Ectodermal cell (in vitro differentiated cells): ENCODE data around the gene SPINT1.

Experiments used
- H3K27ac ChIP-seq: 2 replicates; pipeline ENCODE4 v1.7.0; 2013; ENCODE audit warnings: mild to moderate bottlenecking, low read depth, low read length; ENCODE audit not compliant: insufficient read depth, poor library complexity, severe bottlenecking
- H3K27me3 ChIP-seq: 2 replicates; pipeline ENCODE4 v1.7.0; 2013; ENCODE audit warnings: mild to moderate bottlenecking, low read length; ENCODE audit not compliant: insufficient read depth, control insufficient read depth, poor library complexity, severe bottlenecking
- H3K36me3 ChIP-seq: one replicate; pipeline ENCODE4 v1.7.0; 2013; ENCODE audit warnings: low read length; ENCODE audit not compliant: control insufficient read depth, insufficient read depth
- H3K4me1 ChIP-seq: one replicate; pipeline ENCODE4 v1.7.0; 2013; ENCODE audit warnings: low read length; ENCODE audit not compliant: control insufficient read depth, insufficient read depth
- H3K4me3 ChIP-seq: 2 replicates; pipeline ENCODE4 v1.7.0; 2013; ENCODE audit warnings: low read depth, low read length, control low read depth; ENCODE audit not compliant: insufficient read depth
- H3K9me3 ChIP-seq: 2 replicates; pipeline ENCODE4 v1.7.0; 2013; ENCODE audit warnings: mild to moderate bottlenecking, low read length, moderate library complexity; ENCODE audit not compliant: control insufficient read depth
- WGBS, 2 experiments: methylation state at CpG; one replicate each; pipeline ENCODE4 v1.1.7; 2013; ENCODE audit warnings: missing lambda C conversion rate in 2 of 2; 5-methylcytosine and 5-hydroxymethylcytosine counted together

The SPINT1 gene

DNA sequence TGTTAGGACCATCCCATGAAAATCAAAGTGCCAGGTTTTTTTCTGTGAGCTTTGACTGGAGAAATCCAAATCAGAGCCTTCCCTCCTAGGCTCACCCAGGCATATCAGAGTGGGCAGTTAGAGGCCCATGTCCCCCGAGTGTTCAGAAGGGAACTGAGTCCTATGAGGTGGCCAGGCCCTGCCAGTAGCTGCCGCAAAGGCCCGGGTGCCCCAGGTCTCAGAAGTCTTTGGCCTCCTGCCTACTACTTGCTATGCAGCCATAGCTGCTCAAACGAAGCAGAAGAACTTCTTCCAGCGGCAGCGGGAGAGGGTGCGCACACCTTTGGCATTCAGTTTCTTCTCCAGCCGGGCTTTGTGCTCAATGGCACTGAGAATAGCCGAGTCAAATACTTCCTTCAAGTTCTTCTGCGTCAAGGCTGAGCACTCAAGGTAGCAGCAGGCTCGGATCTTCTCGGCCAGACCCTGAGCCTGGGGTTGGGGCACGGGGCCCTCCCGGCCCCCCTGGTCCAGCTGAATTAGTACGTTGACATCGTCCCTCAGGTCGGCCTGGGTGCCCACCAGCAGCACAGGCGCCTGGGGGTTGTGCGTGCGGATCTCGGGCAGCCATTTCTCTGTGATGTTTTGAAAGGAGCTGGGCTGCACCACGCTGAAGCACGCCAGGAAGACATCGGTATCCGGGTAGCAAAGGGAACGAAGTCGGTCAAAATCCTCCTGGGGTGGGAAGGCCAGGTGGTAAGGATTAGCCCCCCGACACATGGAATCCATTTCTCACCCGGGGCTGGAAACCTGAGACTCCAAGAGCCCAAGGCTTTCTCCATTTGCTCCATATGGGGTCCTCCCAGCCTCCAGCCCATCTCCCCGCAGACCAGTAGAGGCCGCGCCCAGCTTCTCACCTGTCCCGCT is 29.2 kb downstream of the SPINT1 start:
- Histone ChIP-seq H3K27me3 (peaks cover 27% of the 10 kb centered on the region), H3K4me1 (no peaks in the 10 kb centered on the region), H3K27ac (no peak overlapping the region), H3K9me3 (no peaks in the 10 kb centered on the region), H3K36me3 (no peaks in the 10 kb centered on the region), H3K4me3 (peak overlapping the region; percentile 52)
- WGBS, 2 experiments: 73 to 75% methylated on average over 33 of the region's 33 CpGs

GRCh38 chr15:40873694-40874561 is 30.1 kb downstream of the SPINT1 start, which contains the start of gene RHOV:
Gene RHOV, minus strand, starts transcription at chr15:40874234. Its CDS starts 95 bp downstream, at chr15:40874139.
- H3K9me3 ChIP-seq: no peaks in the 10 kb centered on the region
- peaks cover 27% of the 10 kb centered on the region for H3K27me3 ChIP-seq
- H3K27ac ChIP-seq: no peak within 1 kb of the TSS
- 1% methylated on average over 74 of the region's 74 CpGs for WGBS, 2 experiments
- H3K4me3 ChIP-seq: peak within 1 kb of the TSS; percentile 52
- no peaks in the 10 kb centered on the region for H3K4me1 ChIP-seq
- no peaks in the 10 kb centered on the region for H3K36me3 ChIP-seq

GRCh38 chr15:40875991-40876730 is 32.3 kb downstream of the SPINT1 start:
- Histone ChIP-seq H3K27me3 (peaks cover 27% of the 10 kb centered on the region), H3K9me3 (no peaks in the 10 kb centered on the region), H3K4me3 (no peak overlapping the region), H3K36me3 (no peaks in the 10 kb centered on the region), H3K27ac (no peak overlapping the region), H3K4me1 (no peaks in the 10 kb centered on the region)
- 92 to 95% methylated on average over 6 of the region's 6 CpGs for WGBS, 2 experiments

- 77 to 82% methylated on average over 2 of the region's 2 CpGs for WGBS, 2 experiments
- Histone ChIP-seq H3K9me3 (no peaks in the 10 kb centered on the region), H3K27ac (no peak overlapping the region), H3K4me3 (no peak overlapping the region), H3K4me1 (no peaks in the 10 kb centered on the region), H3K36me3 (no peaks in the 10 kb centered on the region), H3K27me3 (peaks cover 23% of the 10 kb centered on the region)
These were observed 33.8 kb downstream of the SPINT1 start for GRCh38 chr15:40877694-40878093.

GRCh38 chr15:40878785-40879184 is 34.9 kb downstream of the SPINT1 start:
- Histone ChIP-seq H3K27ac (no peak overlapping the region), H3K9me3 (no peaks in the 10 kb centered on the region)
- WGBS, 2 experiments: 81 to 96% methylated on average over 1 of the region's 1 CpG

GRCh38 chr15:40879609-40880008 is 35.8 kb downstream of the SPINT1 start:
- Histone ChIP-seq H3K4me3 (no peak overlapping the region), H3K9me3 (no peaks in the 10 kb centered on the region), H3K4me1 (no peaks in the 10 kb centered on the region), H3K27me3 (peaks cover 4% of the 10 kb centered on the region), H3K27ac (no peak overlapping the region), H3K36me3 (no peaks in the 10 kb centered on the region)
- 92 to 95% methylated on average over 6 of the region's 6 CpGs for WGBS, 2 experiments

More at GRCh38 chr15:40878785-40879184, 34.9 kb downstream of the SPINT1 start:
- Histone ChIP-seq H3K4me1 (no peaks in the 10 kb centered on the region), H3K27me3 (peaks cover 12% of the 10 kb centered on the region), H3K36me3 (no peaks in the 10 kb centered on the region), H3K4me3 (no peak overlapping the region)

DNA sequence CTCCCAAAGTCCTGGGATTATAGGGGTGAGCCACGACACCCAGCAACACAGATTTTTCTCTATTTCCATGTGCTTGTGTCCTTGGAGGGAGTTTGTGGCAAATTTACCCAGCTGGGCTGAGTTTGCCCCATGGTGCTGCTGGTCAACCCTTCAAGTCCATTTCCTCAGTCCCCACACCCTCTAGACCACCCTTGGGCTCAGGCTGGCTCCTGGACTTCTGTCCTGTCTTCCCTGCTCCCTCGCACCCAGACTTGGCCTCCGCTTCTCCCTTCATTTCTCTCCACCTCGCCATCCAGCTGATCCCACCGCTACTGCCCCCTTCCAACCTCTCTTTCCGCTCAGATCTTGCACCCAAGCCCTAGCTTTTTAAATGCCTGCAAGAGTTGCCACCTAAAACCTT is 37.5 kb downstream of the SPINT1 start:
- Histone ChIP-seq H3K27ac (no peak overlapping the region), H3K4me1 (no peaks in the 10 kb centered on the region), H3K27me3 (no peaks in the 10 kb centered on the region), H3K36me3 (no peaks in the 10 kb centered on the region), H3K4me3 (no peak overlapping the region), H3K9me3 (no peaks in the 10 kb centered on the region)
- 94% methylated on average over 6 of the region's 6 CpGs for WGBS, 2 experiments

DNA sequence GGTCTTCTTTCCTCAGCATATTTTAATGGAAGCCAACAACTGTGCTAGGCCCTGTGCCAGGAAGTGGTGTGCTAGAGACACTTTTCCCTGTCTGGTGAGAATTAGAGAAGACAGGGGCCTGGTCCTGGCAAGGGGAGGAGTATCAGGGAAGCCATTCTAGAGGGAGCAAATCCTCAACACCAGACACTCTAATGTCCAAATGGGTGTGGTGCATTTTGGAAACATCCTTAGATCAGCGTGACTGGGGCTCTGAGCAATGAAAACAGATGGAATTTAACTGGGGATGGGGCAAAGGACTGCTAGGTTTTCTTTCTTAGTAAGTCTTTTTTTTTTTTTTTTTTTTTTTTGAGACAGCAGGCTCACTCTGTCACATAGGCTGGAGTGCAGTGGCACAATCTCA is 42.7 kb downstream of the SPINT1 start:
- Histone ChIP-seq H3K4me3 (no peak overlapping the region), H3K27me3 (no peaks in the 10 kb centered on the region), H3K9me3 (no peaks in the 10 kb centered on the region), H3K27ac (no peak overlapping the region), H3K36me3 (no peaks in the 10 kb centered on the region), H3K4me1 (no peaks in the 10 kb centered on the region)
- WGBS, 2 experiments: 85 to 93% methylated on average over 1 of the region's 1 CpG

- no peaks in the 10 kb centered on the region for H3K36me3 ChIP-seq
- H3K27ac ChIP-seq: no peak overlapping the region
- H3K4me3 ChIP-seq: no peak overlapping the region
- H3K27me3 ChIP-seq: peaks cover 17% of the 10 kb centered on the region
- H3K9me3 ChIP-seq: no peaks in the 10 kb centered on the region
- no peaks in the 10 kb centered on the region for H3K4me1 ChIP-seq
These were observed 45.3 kb downstream of the SPINT1 start for GRCh38 chr15:40889112-40889511.
